ENCODE measurements around the gene FAM3D. TPM values are rescaled to one million over a fixed set of nuclear protein-coding genes. Genes with fewer than 3 reads are reported as not detected.

Gene FAM3D
- total and polyA plus RNA-seq, 2 of the 8 experiments (the other 6 are each of a cell fraction or from before 2014, with no cell fraction given), result not detected

- H4K5ac ChIP-seq (ENCODE audit: insufficient read length, low read depth, low read length), result no peak overlapping the region
- no peak overlapping the region for H4K8ac ChIP-seq (ENCODE audit: extremely low read depth, insufficient read depth, low read length)
- H3K4me3 ChIP-seq (ENCODE audit: extremely low read depth in 1 of 4, insufficient read depth in 2 of 4, low read depth in 3 of 4, low read length in 4 of 4), result no peak overlapping the region
- no peak overlapping the region for H2BK120ac ChIP-seq (replicated peaks; ENCODE audit: low read depth, low read length)
- H3K27ac ChIP-seq (ENCODE audit: low read depth, low read length), result no peak overlapping the region
- H3K79me2 ChIP-seq (ENCODE audit: control insufficient read depth in 1 of 2, insufficient read depth in 2 of 2, low read length in 2 of 2), result no peaks in the 10 kb centered on the region
- H3K23me2 ChIP-seq (ENCODE audit: low read depth, low read length), result no peaks in the 10 kb centered on the region
- H3K56ac ChIP-seq (replicated peaks; ENCODE audit: insufficient read length, low read depth, low read length), result no peak overlapping the region
- no peak overlapping the region for H3K9ac ChIP-seq (replicated peaks in 1 of 4; ENCODE audit: extremely low read depth in 1 of 4, low read depth in 3 of 4, low read length in 3 of 4)
- H3K27me3 ChIP-seq (replicated peaks in 1 of 4; ENCODE audit: control insufficient read depth in 3 of 4, extremely low read depth in 1 of 4, insufficient read depth in 3 of 4, low read length in 3 of 4), result no peaks in the 10 kb centered on the region
- H2AK5ac ChIP-seq (ENCODE audit: low read depth, low read length), result no peak overlapping the region
- TF ChIP-seq TAF7 (optimal IDR thresholded peaks at IDR 0.05; ENCODE audit: borderline replicate concordance, low read depth, low read length) (no peak), ZNF274 (IDR thresholded peaks at IDR 0.05; ENCODE audit: borderline replicate concordance, extremely low read depth, low read length) (no peak), CTCF (IDR thresholded peaks at IDR 0.05; ENCODE audit: control extremely low read depth in 1 of 3, insufficient read depth in 1 of 3, low read depth in 1 of 3, low read length in 3 of 3) (no peak), SUZ12 (IDR thresholded peaks at IDR 0.05; ENCODE audit: low read length) (no peak), SP1 (IDR thresholded peaks at IDR 0.05; ENCODE audit: low read depth, low read length) (no peak), EZH2 (IDR thresholded peaks at IDR 0.05; ENCODE audit: low read depth, low read length, severe bottlenecking) (no peak), JUND (IDR thresholded peaks at IDR 0.05; ENCODE audit: low read length) (no peak), BCL11A (IDR thresholded peaks at IDR 0.05; ENCODE audit: low read depth in 2 of 2, low read length in 2 of 2) (no peak), BACH1 (IDR thresholded peaks at IDR 0.05; ENCODE audit: low read length) (no peak), SIN3A (conservative IDR thresholded peaks at IDR 0.05 in 1 of 2, IDR thresholded peaks at IDR 0.05 in 1 of 2; ENCODE audit: low read depth in 1 of 2, low read length in 2 of 2) (no peak), SRF (IDR thresholded peaks at IDR 0.05; ENCODE audit: low read depth, low read length) (no peak), TEAD4 (IDR thresholded peaks at IDR 0.05; ENCODE audit: low read depth, low read length) (no peak), CREB1 (IDR thresholded peaks at IDR 0.05) (no peak)
- no peaks in the 10 kb centered on the region for H3K36me3 ChIP-seq (ENCODE audit: control insufficient read depth in 2 of 4, insufficient read depth in 4 of 4, low read length in 3 of 4)
- no peak overlapping the region for H2BK5ac ChIP-seq (ENCODE audit: low read depth, low read length)
- POLR2A ChIA-PET (ENCODE audit: partially characterized antibody), result no interaction called here
- H3K4ac ChIP-seq (replicated peaks; ENCODE audit: insufficient read length, low read depth, low read length), result no peak overlapping the region
- H3K9me3 ChIP-seq (ENCODE audit: insufficient read depth in 2 of 2, low read depth in 1 of 2, low read length in 1 of 2), result peaks cover 39 to 51% of the 10 kb centered on the region in 2 experiments
- H3K18ac ChIP-seq (ENCODE audit: extremely low read depth, low read length), result no peak overlapping the region
- no peaks in the 10 kb centered on the region for H3K4me1 ChIP-seq (replicated peaks in 1 of 4; ENCODE audit: control insufficient read depth in 3 of 4, insufficient read depth in 4 of 4, low read length in 3 of 4)
- FAIRE-seq (no peak), DNase-seq (ENCODE audit: low read depth in 1 of 2, low spot score in 2 of 2) (no peak)
- H2BK12ac ChIP-seq (ENCODE audit: low read depth, low read length), result no peak overlapping the region
- H3K23ac ChIP-seq (ENCODE audit: insufficient read length), result no peak overlapping the region
- CTCF ChIA-PET (ENCODE audit: partially characterized antibody), result no interaction called here
- H3K14ac ChIP-seq (ENCODE audit: insufficient read length), result no peak overlapping the region
- H4K91ac ChIP-seq (replicated peaks; ENCODE audit: insufficient read length, low read length), result no peak overlapping the region
- no peak overlapping the region for H3K4me2 ChIP-seq (ENCODE audit: insufficient read depth in 1 of 2, low read depth in 2 of 2, low read length in 2 of 2)
- H2AFZ ChIP-seq (ENCODE audit: low read length), result no peak overlapping the region
- H2BK20ac ChIP-seq (ENCODE audit: low read length), result no peak overlapping the region
- no peaks in the 10 kb centered on the region for H3K79me1 ChIP-seq (ENCODE audit: low read depth, low read length)
- WGBS, 2 experiments (ENCODE audit: extremely low coverage in 1 of 2, insufficient coverage in 1 of 2, insufficient read length in 1 of 2, insufficient replicate concordance in 2 of 2, low coverage in 1 of 2, low lambda C conversion rate in 2 of 2, missing lambda C conversion rate in 1 of 2), result 98% methylated on average over 4 of the region's 4 CpGs; no CpG with 5 or more reads in 1 of the 2 experiments
- no peak overlapping the region for H2BK15ac ChIP-seq (ENCODE audit: low read length)
- no peaks in the 10 kb centered on the region for H4K20me1 ChIP-seq (replicated peaks in 1 of 2; ENCODE audit: control insufficient read depth in 1 of 2, insufficient read depth in 2 of 2, low read length in 2 of 2)
Measured at GRCh38 chr3:58688574-58688973, 22.0 kb upstream of the FAM3D start.
